Nephron progenitor cell (in vitro differentiated cells): Measurements from ENCODE around the gene CDKN1A.

Source experiments
- DNase-seq: peaks from one replicate; pipeline ENCODE4 v3.0.0; 2021
- H3K27ac Mint-ChIP-seq: 2 replicates; pipeline ENCODE4 v1.8.0; 2021; ENCODE audit warnings: mild to moderate bottlenecking, moderate library complexity, mixed read lengths
- H3K27me3 Mint-ChIP-seq: 2 replicates; pipeline ENCODE4 v1.8.0; 2021; ENCODE audit warnings: mild to moderate bottlenecking, low read depth, mixed read lengths; ENCODE audit not compliant: poor library complexity
- H3K36me3 Mint-ChIP-seq: 2 replicates; pipeline ENCODE4 v1.8.0; 2021; ENCODE audit warnings: low read depth, mixed read lengths
- H3K4me1 Mint-ChIP-seq: 2 replicates; pipeline ENCODE4 v1.8.0; 2021; ENCODE audit warnings: mixed read lengths
- H3K4me3 Mint-ChIP-seq: 2 replicates; pipeline ENCODE4 v1.8.0; 2021; ENCODE audit warnings: mild to moderate bottlenecking, moderate library complexity, mixed read lengths
- H3K9me3 Mint-ChIP-seq: 2 replicates; pipeline ENCODE4 v1.8.0; 2021; ENCODE audit warnings: mild to moderate bottlenecking, moderate library complexity, mixed read lengths
- CTCF ChIP-seq: fragments of 200-600 bp; sonication (generic); IDR thresholded peaks from 2 replicates; pipeline ENCODE4 v1.5.0; 2021; ENCODE audit warnings: antibody characterized with exemption

Gene CDKN1A

GRCh38 chr6:36728289-36729160 lies 50.0 kb downstream of the CDKN1A start:
- H3K27me3 Mint-ChIP-seq = peaks cover 11% of the 10 kb centered on the region
- H3K36me3 Mint-ChIP-seq = no peaks in the 10 kb centered on the region
- no peaks in the 10 kb centered on the region for H3K9me3 Mint-ChIP-seq
- H3K27ac Mint-ChIP-seq = no peak overlapping the region
- H3K4me1 Mint-ChIP-seq = peaks cover 11% of the 10 kb centered on the region
- no peak for DNase-seq
- no peak overlapping the region for H3K4me3 Mint-ChIP-seq
- no peak for TF ChIP-seq CTCF

GRCh38 chr6:36729161-36729524 lies 50.6 kb downstream of the CDKN1A start:
- H3K27ac Mint-ChIP-seq = no peak overlapping the region
- DNase-seq = no peak
- no peak overlapping the region for H3K4me3 Mint-ChIP-seq
- TF ChIP-seq CTCF = no peak
- peaks cover 11% of the 10 kb centered on the region for H3K27me3 Mint-ChIP-seq
- peaks cover 11% of the 10 kb centered on the region for H3K4me1 Mint-ChIP-seq
- H3K36me3 Mint-ChIP-seq = no peaks in the 10 kb centered on the region
- H3K9me3 Mint-ChIP-seq = no peaks in the 10 kb centered on the region

- Mint-ChIP-seq H3K27me3 (peaks cover 6% of the 10 kb centered on the region), H3K36me3 (no peaks in the 10 kb centered on the region), H3K4me1 (peaks cover 11% of the 10 kb centered on the region), H3K27ac (no peak overlapping the region), H3K4me3 (no peak overlapping the region), H3K9me3 (no peaks in the 10 kb centered on the region)
- TF ChIP-seq CTCF = no peak
- no peak for DNase-seq
These were observed 52.2 kb downstream of the CDKN1A start for GRCh38 chr6:36730424-36731380.

- DNase-seq = no peak
- no peaks in the 10 kb centered on the region for H3K9me3 Mint-ChIP-seq
- no peak for TF ChIP-seq CTCF
- no peak overlapping the region for H3K4me3 Mint-ChIP-seq
- no peak overlapping the region for H3K27ac Mint-ChIP-seq
- H3K4me1 Mint-ChIP-seq = peaks cover 11% of the 10 kb centered on the region
- no peaks in the 10 kb centered on the region for H3K36me3 Mint-ChIP-seq
- H3K27me3 Mint-ChIP-seq = peaks cover 6% of the 10 kb centered on the region
These were observed 53.3 kb downstream of the CDKN1A start for GRCh38 chr6:36731622-36732310.

- H3K36me3 Mint-ChIP-seq = no peaks in the 10 kb centered on the region
- TF ChIP-seq CTCF = no peak
- H3K27ac Mint-ChIP-seq = no peak overlapping the region
- DNase-seq = no peak
- peaks cover 8% of the 10 kb centered on the region for H3K4me1 Mint-ChIP-seq
- H3K27me3 Mint-ChIP-seq = peaks cover 6% of the 10 kb centered on the region
- no peaks in the 10 kb centered on the region for H3K9me3 Mint-ChIP-seq
- H3K4me3 Mint-ChIP-seq = no peak overlapping the region
These were observed 54.8 kb downstream of the CDKN1A start for GRCh38 chr6:36733300-36733699.
